Aorta (tissue), 5 donors: ENCODE results near the gene SRPRB. TPM values are rescaled to one million over a fixed set of nuclear protein-coding genes. Genes with fewer than 3 reads are reported as not detected.
"Not testable (repeated sequence)": the region's sequence is repeated elsewhere in the genome, so short reads cannot be mapped to it uniquely, and the experiment has no call there.

ENCODE experiments used
- ATAC-seq: fragments of 200-7000 bp; cut with Tn5 transposase; one replicate; pipeline ENCODE4 v1.9.1; 2022; ENCODE audit warnings: moderate library complexity; ENCODE audit not compliant: low FRiP score
- DNase-seq, 2 donors: peaks; one replicate each; pipeline ENCODE4 v3.0.0-alpha.2; 2020
- H3K27ac ChIP-seq, 2 donors: one replicate each; pipeline ENCODE4 v1.5.1; 2013; ENCODE audit warnings: low read length in 2 of 2, mild to moderate bottlenecking in 2 of 2, moderate library complexity in 2 of 2, control low read depth in 1 of 2, inconsistent platforms in 1 of 2, low read depth in 1 of 2
- H3K27me3 ChIP-seq, 2 donors: one replicate each; pipeline ENCODE4 v1.6.1; 2013; ENCODE audit warnings: control low read depth in 1 of 2, low read length in 1 of 2, mild to moderate bottlenecking in 1 of 2, moderate library complexity in 1 of 2; ENCODE audit not compliant: insufficient read depth in 2 of 2, control insufficient read depth in 1 of 2
- H3K36me3 ChIP-seq, 2 donors: one replicate each; pipeline ENCODE4 v1.6.1; 2013; ENCODE audit warnings: control low read depth in 1 of 2, low read length in 1 of 2, mild to moderate bottlenecking in 1 of 2; ENCODE audit not compliant: insufficient read depth in 2 of 2, control insufficient read depth in 1 of 2
- H3K4me1 ChIP-seq, 2 donors: one replicate each; pipeline ENCODE4 v1.6.1; 2013; ENCODE audit warnings: low read length in 2 of 2, control low read depth in 1 of 2, mild to moderate bottlenecking in 1 of 2, moderate library complexity in 1 of 2; ENCODE audit not compliant: insufficient read depth in 2 of 2, control insufficient read depth in 1 of 2
- H3K4me3 ChIP-seq, 2 donors: one replicate each; pipeline ENCODE4 v1.5.1; 2013; ENCODE audit warnings: low read length in 2 of 2, control low read depth in 1 of 2, mild to moderate bottlenecking in 1 of 2
- H3K9me3 ChIP-seq: one replicate; pipeline ENCODE4 v1.6.1; 2013; ENCODE audit warnings: mild to moderate bottlenecking, low read length; ENCODE audit not compliant: control insufficient read depth
- WGBS, 2 donors: extraction: QIAGEN DNeasy Blood & Tissue Kit; methylation state at CpG; one replicate each; pipeline ENCODE4 v1.1.7; 2013; 5-methylcytosine and 5-hydroxymethylcytosine counted together
- intact Hi-C, 2 donors: fragments of 100-400 bp; cut with DNase I; formaldehyde crosslinking; loops; one replicate each; pipeline versions ENCODE4 v1.14.2 to v1.15.0; 2022
- polyA plus RNA-seq, 2 donors: library from polyadenylated mRNA; stranded (reverse); fragments of 200-250 nt; gene quantifications; one replicate each; pipeline ENCODE4 v1.2.3, GENCODE V29; 2013
- total RNA-seq, 2 donors: library from RNA; stranded (reverse); fragmentation: NEBNext Ultra II Directional; extraction: Animal tissue kit (Norgen Biotek cat#: 25700); gene quantifications; one replicate each; pipeline ENCODE4 v1.2.1, GENCODE V29; 2021
- donor health status: healthy with polysubstance abuse.
- donor health status: Bipolar disorder and iron deficiency.
- donor health status: DM: no; HTN: no; CAD: no.
- donor health status: DM: no; HTN: no; CAD: no.
- donor health status: DM: yes; HTN: yes; CAD: no.

Gene SRPRB
- total and polyA plus RNA-seq, 4 donors, result 8.6 to 33.6 (median 25.5) TPM

DNA sequence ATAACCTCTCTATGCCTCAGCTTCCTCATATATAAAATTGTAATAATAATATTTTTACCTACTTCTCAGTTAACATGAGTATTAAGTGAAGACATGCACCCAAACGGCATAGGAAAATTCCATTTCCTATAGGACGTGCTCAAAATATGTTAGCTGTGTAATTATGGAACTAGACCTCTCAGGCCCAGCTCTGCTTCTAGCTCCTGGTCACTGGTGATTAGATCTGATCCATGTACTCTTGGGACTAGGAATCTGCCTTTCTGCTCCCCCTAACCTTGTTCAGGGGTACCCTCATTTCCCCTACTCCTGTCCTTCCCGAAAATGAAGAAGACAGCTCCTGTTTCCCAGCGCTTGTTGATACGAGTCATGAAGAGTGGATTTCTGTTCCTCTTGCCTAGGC lies 29.8 kb upstream of the SRPRB start:
- no peaks in the 10 kb centered on the region for H3K27me3 ChIP-seq
- intact Hi-C loops, result no loop called here
- ATAC-seq, result no peak
- no peak overlapping the region for H3K27ac ChIP-seq
- no peaks in the 10 kb centered on the region for H3K9me3 ChIP-seq
- H3K4me1 ChIP-seq, result peaks cover 0 to 1% of the 10 kb centered on the region in 2 donors
- no peak for DNase-seq
- 93 to 94% methylated on average over 5 of the region's 5 CpGs for WGBS, 2 donors
- H3K4me3 ChIP-seq, result no peak overlapping the region
- H3K36me3 ChIP-seq, result no peaks in the 10 kb centered on the region

DNA sequence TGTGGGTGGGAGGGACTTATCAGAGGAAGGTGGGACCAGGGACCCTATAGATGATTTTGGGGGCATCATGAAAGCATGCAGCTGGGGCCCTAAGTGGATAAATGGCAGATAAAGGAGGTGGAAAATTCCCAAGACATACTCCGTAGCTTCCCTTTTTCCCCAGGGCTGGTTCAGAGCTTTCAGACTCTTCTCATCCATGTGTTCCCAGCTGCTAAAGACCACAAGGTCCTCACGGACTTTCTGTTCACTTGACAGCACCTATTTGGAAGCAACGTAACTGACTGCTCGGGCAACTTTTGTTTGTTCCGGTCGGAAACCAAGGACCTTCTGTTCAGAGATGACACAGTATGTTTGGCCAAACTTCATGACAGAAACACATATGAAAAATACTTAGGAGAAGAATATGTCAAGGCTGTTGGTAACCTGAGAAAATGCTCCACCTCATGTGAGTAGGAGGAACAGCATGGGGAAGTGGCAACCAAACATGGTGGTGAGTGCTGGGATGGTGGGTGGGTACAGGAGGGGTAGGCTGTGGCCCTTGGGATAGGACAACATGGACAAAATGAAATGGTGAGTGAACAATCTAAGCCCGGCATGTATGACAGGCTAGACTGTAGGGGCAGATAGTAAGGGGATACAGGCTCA lies 28.7 kb upstream of the SRPRB start:
- H3K27me3 ChIP-seq, result no peaks in the 10 kb centered on the region
- H3K27ac ChIP-seq, result no peak overlapping the region
- H3K9me3 ChIP-seq, result no peaks in the 10 kb centered on the region
- no peak for DNase-seq
- 93 to 95% methylated on average over 7 of the region's 7 CpGs for WGBS, 2 donors
- H3K36me3 ChIP-seq, result no peaks in the 10 kb centered on the region
- intact Hi-C loops, result no loop called here
- ATAC-seq, result no peak
- no peaks in the 10 kb centered on the region for H3K4me1 ChIP-seq
- H3K4me3 ChIP-seq, result no peak overlapping the region

DNA sequence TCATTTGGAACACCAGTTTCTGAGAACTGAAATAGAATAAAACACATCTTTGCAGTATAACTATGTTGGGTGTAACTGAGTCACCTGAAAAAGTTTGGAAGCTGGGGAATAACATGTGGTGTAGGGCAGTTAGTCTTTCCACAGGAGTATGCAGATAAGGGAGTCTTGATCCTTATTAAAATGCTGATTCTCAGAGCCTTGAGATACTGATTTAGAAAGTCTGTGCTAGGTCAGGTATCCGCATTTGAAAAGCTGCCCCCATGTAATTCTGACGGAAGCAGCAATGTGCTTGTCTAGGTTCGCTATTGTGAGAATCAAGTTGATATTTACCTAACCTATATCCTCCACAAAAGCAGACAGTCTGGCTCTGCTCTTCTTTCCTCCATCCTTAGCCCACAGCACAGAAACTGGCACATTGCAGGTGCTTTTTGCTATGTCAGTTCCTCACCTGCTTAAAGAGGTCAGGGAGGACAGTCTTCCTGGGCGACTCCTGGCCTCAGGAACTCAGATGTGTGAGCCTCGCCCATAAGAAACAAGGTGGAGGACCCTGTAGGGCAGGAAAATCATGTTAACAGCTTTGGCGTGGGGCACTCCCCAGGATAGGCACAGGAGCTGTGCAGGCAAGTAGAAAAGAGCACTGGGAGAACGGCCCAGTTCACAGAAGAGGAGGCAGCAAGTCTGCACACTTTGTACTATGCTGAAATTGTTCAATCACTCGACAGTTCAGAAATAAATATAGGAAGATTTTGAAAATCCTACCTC lies 27.6 kb upstream of the SRPRB start:
- Histone ChIP-seq H3K27me3 (no peaks in the 10 kb centered on the region), H3K36me3 (no peaks in the 10 kb centered on the region), H3K27ac (no peak overlapping the region), H3K4me3 (no peak overlapping the region), H3K4me1 (no peaks in the 10 kb centered on the region), H3K9me3 (no peaks in the 10 kb centered on the region)
- ATAC-seq (no peak), DNase-seq (no peak)
- WGBS, 2 donors, result 79 to 80% methylated on average over 8 of the region's 8 CpGs
- intact Hi-C loops, result no loop called here

DNA sequence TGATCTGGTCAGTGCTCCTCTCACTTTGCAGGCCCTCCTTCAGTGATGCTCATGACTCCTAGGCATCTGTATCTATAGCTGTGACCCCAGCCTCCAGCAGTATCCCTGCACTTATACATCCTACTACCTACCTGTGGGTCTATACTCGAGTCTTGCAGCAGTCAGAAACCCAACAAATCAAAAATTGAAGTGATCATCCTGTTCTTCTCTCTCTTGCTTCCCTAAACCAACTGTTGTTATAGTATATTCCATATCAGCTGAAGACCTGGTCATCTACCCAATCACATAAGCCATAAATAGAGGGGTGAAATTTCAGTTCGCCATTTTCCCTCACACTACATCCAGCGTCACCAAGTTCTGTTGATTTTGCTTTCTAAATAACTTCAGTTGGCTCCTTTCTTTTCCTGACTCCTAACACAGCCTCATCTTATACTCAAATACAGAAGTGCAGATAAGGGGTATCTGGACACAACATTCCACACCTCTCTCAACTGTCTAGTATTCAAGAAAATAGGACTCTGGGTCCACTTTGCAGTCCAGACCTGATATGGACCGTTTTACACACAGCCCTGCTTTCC lies 25.9 kb upstream of the SRPRB start:
- no peak overlapping the region for H3K4me3 ChIP-seq
- no peak overlapping the region for H3K27ac ChIP-seq
- intact Hi-C loops, result no loop called here
- no peaks in the 10 kb centered on the region for H3K9me3 ChIP-seq
- H3K36me3 ChIP-seq, result no peaks in the 10 kb centered on the region
- no peak for DNase-seq
- H3K4me1 ChIP-seq, result no peaks in the 10 kb centered on the region
- ATAC-seq, result no peak
- 56 to 64% methylated on average over 4 of the region's 4 CpGs for WGBS, 2 donors
- H3K27me3 ChIP-seq, result no peaks in the 10 kb centered on the region

DNA sequence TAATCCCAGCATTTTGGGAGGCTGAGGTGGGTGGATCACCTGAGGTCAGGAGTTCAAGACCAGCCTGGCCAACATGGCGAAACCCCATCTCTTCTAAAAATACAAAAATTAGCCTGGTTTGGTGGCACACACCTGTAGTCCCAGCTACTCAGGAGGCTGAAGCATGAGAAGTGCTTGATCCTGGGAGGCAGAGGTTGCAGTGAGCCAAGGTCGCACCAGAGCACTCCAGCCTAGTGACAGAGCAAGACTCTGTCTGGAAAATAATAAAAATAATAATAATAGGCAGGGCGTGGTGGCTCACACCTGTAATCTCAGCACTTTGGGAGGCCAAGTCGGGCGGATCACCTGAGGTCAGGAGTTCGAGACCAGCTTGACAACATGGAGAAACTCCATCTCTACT lies 24.9 kb upstream of the SRPRB start:
- H3K4me1 ChIP-seq, ATAC-seq, intact Hi-C loops, H3K27ac ChIP-seq, H3K27me3 ChIP-seq, DNase-seq, H3K9me3 ChIP-seq, H3K4me3 ChIP-seq, H3K36me3 ChIP-seq: not testable (repeated sequence)
- 82 to 88% methylated on average over 6 of the region's 6 CpGs for WGBS, 2 donors

DNA sequence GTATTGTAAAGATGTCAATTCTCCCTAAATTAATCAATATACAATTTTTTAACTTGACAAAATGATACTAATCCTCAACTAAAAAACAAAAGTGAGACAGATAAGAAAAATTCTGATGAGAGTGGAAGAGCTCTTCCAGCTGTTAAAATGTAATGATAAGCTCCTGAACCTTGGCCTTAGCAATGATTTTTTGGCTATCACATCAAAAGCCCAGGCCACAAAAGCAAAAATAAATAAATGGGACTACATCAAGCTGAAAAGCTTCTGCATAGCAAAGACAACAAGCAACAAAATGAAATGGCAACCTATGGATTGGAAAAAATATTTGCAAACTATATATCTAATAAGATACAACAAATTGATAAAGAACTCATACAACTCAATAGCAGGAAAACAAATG lies 24.0 kb upstream of the SRPRB start:
- Histone ChIP-seq H3K4me1 (no peaks in the 10 kb centered on the region), H3K4me3 (no peak overlapping the region), H3K27me3 (no peaks in the 10 kb centered on the region), H3K9me3 (no peaks in the 10 kb centered on the region), H3K36me3 (no peaks in the 10 kb centered on the region), H3K27ac (no peak overlapping the region)
- DNase-seq (no peak), ATAC-seq (no peak)
- intact Hi-C loops, result no loop called here

DNA sequence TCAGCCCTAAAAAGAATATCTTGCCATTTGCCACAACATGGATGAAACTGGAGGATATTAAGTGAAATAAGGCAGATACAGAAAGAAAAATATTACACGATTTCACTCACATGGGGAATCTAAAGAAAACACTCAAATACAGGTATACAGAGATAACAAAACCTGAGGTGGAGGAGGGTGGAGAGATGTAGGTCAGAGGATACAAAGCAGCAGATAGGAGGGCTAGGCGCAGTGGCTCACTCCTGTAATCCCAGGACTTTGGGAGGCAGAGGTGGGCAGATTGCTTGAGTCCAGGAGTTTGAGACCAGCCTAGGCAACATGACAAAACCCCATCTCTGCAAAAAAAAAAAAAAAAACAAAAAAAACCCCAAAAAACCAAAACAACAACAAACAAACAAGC lies 23.2 kb upstream of the SRPRB start:
- Histone ChIP-seq H3K4me3 (no peak overlapping the region), H3K27me3 (no peaks in the 10 kb centered on the region), H3K36me3 (no peaks in the 10 kb centered on the region), H3K27ac (no peak overlapping the region), H3K9me3 (no peaks in the 10 kb centered on the region), H3K4me1 (no peaks in the 10 kb centered on the region)
- no peak for DNase-seq
- intact Hi-C loops, result no loop called here
- WGBS, 2 donors, result 74 to 86% methylated on average over 2 of the region's 2 CpGs
- no peak for ATAC-seq

DNA sequence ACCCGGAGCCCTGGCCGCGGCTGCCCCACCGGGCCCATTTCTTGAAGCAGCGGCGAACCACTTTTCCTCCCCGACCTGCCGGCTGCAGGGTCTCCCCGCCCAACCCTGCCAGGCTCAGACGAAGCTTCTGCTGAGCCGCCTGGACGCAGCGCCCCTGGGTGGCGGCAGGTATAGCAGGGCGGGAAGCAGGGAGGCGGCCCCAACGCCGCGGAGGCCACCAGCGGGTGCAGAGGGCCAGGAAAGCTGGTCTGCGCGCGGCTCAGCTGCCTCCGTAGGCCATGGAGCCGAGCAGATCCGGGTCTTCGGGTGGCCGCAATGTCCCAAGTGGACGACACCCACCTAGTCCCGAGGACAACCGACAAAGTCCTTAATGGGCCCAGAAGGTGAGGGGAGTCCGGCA lies 21.9 kb upstream of the SRPRB start:
- ATAC-seq, result no peak
- 33 to 53% methylated on average over 32 of the region's 32 CpGs for WGBS, 2 donors
- no peaks in the 10 kb centered on the region for H3K9me3 ChIP-seq
- H3K36me3 ChIP-seq, result no peaks in the 10 kb centered on the region
- no peak overlapping the region for H3K4me3 ChIP-seq
- H3K27me3 ChIP-seq, result no peaks in the 10 kb centered on the region
- intact Hi-C loops, result no loop called here
- no peak overlapping the region for H3K27ac ChIP-seq
- no peaks in the 10 kb centered on the region for H3K4me1 ChIP-seq
- DNase-seq, result peak in 1 of 2 donors; percentile 68

DNA sequence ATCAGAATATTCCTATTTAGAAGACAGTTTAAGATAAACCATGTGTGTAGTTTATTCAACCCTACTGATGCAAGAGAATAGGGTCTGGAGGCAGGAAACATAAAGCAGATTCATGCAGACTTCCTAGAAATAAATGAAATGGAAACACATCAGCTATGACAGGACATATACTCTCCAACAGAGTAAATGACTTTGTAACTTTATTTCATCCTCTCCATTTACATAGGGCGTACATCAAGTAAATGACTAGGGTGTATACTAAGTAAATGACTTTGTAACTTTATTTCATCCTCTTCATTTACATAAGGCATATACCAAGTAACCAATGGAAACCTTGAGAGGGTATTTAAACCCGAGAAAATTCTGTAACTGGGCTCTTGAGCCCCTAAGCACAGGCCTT lies 17.6 kb upstream of the SRPRB start:
- intact Hi-C loops, result no loop called here
- no peak overlapping the region for H3K27ac ChIP-seq
- no peaks in the 10 kb centered on the region for H3K36me3 ChIP-seq
- no peak overlapping the region for H3K4me3 ChIP-seq
- ATAC-seq (no peak), DNase-seq (no peak)
- no peaks in the 10 kb centered on the region for H3K27me3 ChIP-seq
- no peaks in the 10 kb centered on the region for H3K9me3 ChIP-seq
- no peaks in the 10 kb centered on the region for H3K4me1 ChIP-seq
- WGBS, 2 donors, result 84 to 87% methylated on average over 2 of the region's 2 CpGs
